ENCODE data around the gene POLR3B.

DNA sequence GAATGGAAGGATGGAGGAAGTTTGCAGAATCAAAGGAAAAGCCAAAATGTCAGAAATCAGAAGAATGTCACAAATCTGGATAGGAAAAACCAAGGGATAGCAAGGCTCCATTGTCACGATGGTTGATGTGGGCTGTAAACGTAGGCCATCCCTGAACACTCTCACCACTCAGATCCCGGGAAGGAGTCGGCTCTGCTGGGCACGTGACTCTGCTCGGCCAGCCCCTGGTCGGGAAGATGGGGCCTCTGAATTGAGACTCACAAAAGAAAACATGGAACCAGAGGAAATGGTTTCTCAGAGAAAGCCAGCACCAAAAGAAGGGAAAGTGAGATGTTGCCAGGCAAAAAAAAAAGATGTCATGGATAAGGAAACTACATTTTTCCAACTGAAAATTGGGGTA, 28.8 kb upstream of the POLR3B start:
- TF ChIP-seq EZH2 (IDR thresholded peaks at IDR 0.05; ENCODE audit: insufficient read depth, poor library complexity, severe bottlenecking) (no peak), EZH2phosphoT487 (IDR thresholded peaks at IDR 0.05; ENCODE audit: insufficient read depth, low read depth) (no peak)
